Caco-2 (cell line): Measurements from ENCODE around the gene SORBS1. TPM values are rescaled to one million over a fixed set of nuclear protein-coding genes. Genes with fewer than 3 reads are reported as not detected.
A peak's percentile ranks its signal among the peaks of the same experiment; 100 is the strongest.

Experiments
- BruUV-seq: library from RNA; stranded (reverse); fragments of 400-500 nt; replicated peaks from 2 replicates; lab custom pipeline; 2021; lab: Mats Ljungman, UMichigan
- CTCF ChIA-PET: fragments of 300-600 bp; sonication (Branson Sonifier 250); formaldehyde crosslinking; loops from one replicate; lab custom pipeline; 2022; ENCODE audit warnings: antibody characterized with exemption; lab: Charles Lee
- POLR2A ChIA-PET: fragments of 300-600 bp; sonication (Branson Sonifier 250); formaldehyde crosslinking; loops from one replicate; lab custom pipeline; 2022; ENCODE audit warnings: antibody characterized with exemption; lab: Charles Lee
- DNase-seq, 2 experiments: peaks; one replicate each; pipeline versions ENCODE4 v3.0.0 to v3.0.0-alpha.2; 2020 to 2022
- H3K27me3 ChIP-seq: replicated peaks from 2 replicates; pipeline ENCODE4 v1.6.0; 2011; ENCODE audit warnings: low read length; ENCODE audit not compliant: control insufficient read depth, insufficient read depth
- H3K36me3 ChIP-seq: 2 replicates; pipeline ENCODE4 v1.5.1; 2011; ENCODE audit warnings: low read length; ENCODE audit not compliant: control insufficient read depth, insufficient read depth
- H3K4me1 ChIP-seq: fragments of 250-450 bp; sonication (Bioruptor Pico); 2 replicates; pipeline ENCODE4 v1.5.1; 2020; ENCODE audit warnings: mild to moderate bottlenecking
- H3K4me3 ChIP-seq: 2 replicates; pipeline ENCODE4 v1.5.1; 2011; ENCODE audit warnings: low read depth, mild to moderate bottlenecking, control low read depth, low read length
- H3K9me3 ChIP-seq: fragments of 250-450 bp; sonication (Bioruptor Pico); 2 replicates; pipeline ENCODE4 v1.5.1; 2020; ENCODE audit warnings: mild to moderate bottlenecking, moderate library complexity
- H3K27ac Mint-ChIP-seq: one replicate; pipeline ENCODE4 v1.8.0; 2022; ENCODE audit warnings: mixed read lengths; ENCODE audit not compliant: unreplicated experiment
- H3K27me3 Mint-ChIP-seq: one replicate; pipeline ENCODE4 v1.8.0; 2022; ENCODE audit warnings: mixed read lengths; ENCODE audit not compliant: insufficient read depth, unreplicated experiment
- H3K36me3 Mint-ChIP-seq: one replicate; pipeline ENCODE4 v1.8.0; 2022; ENCODE audit warnings: mild to moderate bottlenecking, mixed read lengths; ENCODE audit not compliant: insufficient read depth, unreplicated experiment
- H3K4me1 Mint-ChIP-seq: one replicate; pipeline ENCODE4 v1.8.0; 2022; ENCODE audit warnings: low read depth, mixed read lengths; ENCODE audit not compliant: unreplicated experiment
- H3K4me3 Mint-ChIP-seq: one replicate; pipeline ENCODE4 v1.8.0; 2022; ENCODE audit warnings: mild to moderate bottlenecking, moderate library complexity, mixed read lengths; ENCODE audit not compliant: unreplicated experiment
- H3K9me3 Mint-ChIP-seq: one replicate; pipeline ENCODE4 v1.8.0; 2022; ENCODE audit warnings: mixed read lengths; ENCODE audit not compliant: unreplicated experiment
- intact Hi-C: fragments of 100-400 bp; cut with micrococcal nuclease; formaldehyde crosslinking; loops from one replicate; pipeline ENCODE4 v1.10.0; 2022; ENCODE audit not compliant: unreplicated experiment
- total RNA-seq: library from RNA; stranded (reverse); gene quantifications from 2 replicates; pipeline ENCODE4 v1.2.3, GENCODE V29; 2022
- TF ChIP-seq, protein P1 (sequence below), 2 experiments: fragments of 200-600 bp in 1 of 2; IDR thresholded peaks; 1 replicate in 1 of 2; 2 replicates in 1 of 2; pipeline versions ENCODE4 v1.5.1 to v1.8.0; 2011 to 2022; ENCODE audit warnings: antibody characterized with exemption in 1 of 2, control low read depth in 1 of 2, inconsistent platforms in 1 of 2, low read depth in 1 of 2, low read length in 1 of 2, mild to moderate bottlenecking in 1 of 2, moderate library complexity in 1 of 2; ENCODE audit not compliant: insufficient read depth in 1 of 2, severe bottlenecking in 1 of 2, unreplicated experiment in 1 of 2

SORBS1 gene
- total RNA-seq, 1 experiment from 2014 or later, result 39.3 TPM

GRCh38 chr10:95263864-95264226 is 297.3 kb downstream of the SORBS1 start:
- H3K4me3 ChIP-seq, result no peak overlapping the region
- peaks cover 10% of the 10 kb centered on the region for H3K36me3 ChIP-seq
- Mint-ChIP-seq H3K9me3 (no peaks in the 10 kb centered on the region), H3K4me3 (peak overlapping the region; percentile 33), H3K27ac (peak overlapping the region; percentile 98), H3K4me1 (peaks cover 66% of the 10 kb centered on the region), H3K27me3 (no peaks in the 10 kb centered on the region), H3K36me3 (peaks cover 93% of the 10 kb centered on the region)
- no TSS peak for BruUV-seq
- H3K4me1 ChIP-seq, result peaks cover 87% of the 10 kb centered on the region
- no peaks in the 10 kb centered on the region for H3K9me3 ChIP-seq
- no peak for DNase-seq
- TF ChIP-seq, protein P1, sequence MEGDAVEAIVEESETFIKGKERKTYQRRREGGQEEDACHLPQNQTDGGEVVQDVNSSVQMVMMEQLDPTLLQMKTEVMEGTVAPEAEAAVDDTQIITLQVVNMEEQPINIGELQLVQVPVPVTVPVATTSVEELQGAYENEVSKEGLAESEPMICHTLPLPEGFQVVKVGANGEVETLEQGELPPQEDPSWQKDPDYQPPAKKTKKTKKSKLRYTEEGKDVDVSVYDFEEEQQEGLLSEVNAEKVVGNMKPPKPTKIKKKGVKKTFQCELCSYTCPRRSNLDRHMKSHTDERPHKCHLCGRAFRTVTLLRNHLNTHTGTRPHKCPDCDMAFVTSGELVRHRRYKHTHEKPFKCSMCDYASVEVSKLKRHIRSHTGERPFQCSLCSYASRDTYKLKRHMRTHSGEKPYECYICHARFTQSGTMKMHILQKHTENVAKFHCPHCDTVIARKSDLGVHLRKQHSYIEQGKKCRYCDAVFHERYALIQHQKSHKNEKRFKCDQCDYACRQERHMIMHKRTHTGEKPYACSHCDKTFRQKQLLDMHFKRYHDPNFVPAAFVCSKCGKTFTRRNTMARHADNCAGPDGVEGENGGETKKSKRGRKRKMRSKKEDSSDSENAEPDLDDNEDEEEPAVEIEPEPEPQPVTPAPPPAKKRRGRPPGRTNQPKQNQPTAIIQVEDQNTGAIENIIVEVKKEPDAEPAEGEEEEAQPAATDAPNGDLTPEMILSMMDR (IDR thresholded peaks at IDR 0.05; ENCODE audit: insufficient read depth in 1 of 2, low read depth in 1 of 2, low read length in 1 of 2, severe bottlenecking in 1 of 2, unreplicated experiment in 1 of 2), result no peak
- ChIA-PET CTCF (interaction anchor here (0.7 to 1.2 kb wide), 4 partner anchors 17 to 430 kb away, joined by 3 to 7 read pairs (median 4); partner anchors contain the start of gene TCTN3), POLR2A (interaction anchor here (0.5 kb wide), 1 partner anchor 97 kb away, joined by 3 read pairs; no protein-coding TSS in a partner anchor)
- no peaks in the 10 kb centered on the region for H3K27me3 ChIP-seq
- intact Hi-C loops, result loop anchor here (5.0 kb wide), 1 partner anchor 98 kb away; no protein-coding TSS in a partner anchor

GRCh38 chr10:95262763-95263518 is 298.2 kb downstream of the SORBS1 start:
- TF ChIP-seq, protein P1 (IDR thresholded peaks at IDR 0.05; ENCODE audit: insufficient read depth in 1 of 2, low read depth in 1 of 2, low read length in 1 of 2, severe bottlenecking in 1 of 2, unreplicated experiment in 1 of 2), result no peak
- Histone ChIP-seq H3K36me3 (peaks cover 10% of the 10 kb centered on the region), H3K4me1 (peaks cover 78% of the 10 kb centered on the region), H3K4me3 (no peak overlapping the region), H3K9me3 (no peaks in the 10 kb centered on the region), H3K27me3 (no peaks in the 10 kb centered on the region)
- intact Hi-C loops, result loop anchor here (5.0 kb wide), 1 partner anchor 99 kb away; no protein-coding TSS in a partner anchor
- H3K27me3 Mint-ChIP-seq, result no peaks in the 10 kb centered on the region
- H3K4me3 Mint-ChIP-seq, result peak overlapping the region; percentile 33
- DNase-seq, result peak; percentile 52 to 66
- H3K4me1 Mint-ChIP-seq, result peaks cover 58% of the 10 kb centered on the region
- POLR2A ChIA-PET, result interaction anchor here (0.5 kb wide), 1 partner anchor 18 kb away, joined by 3 read pairs; no protein-coding TSS in a partner anchor
- H3K9me3 Mint-ChIP-seq, result no peaks in the 10 kb centered on the region
- peak overlapping the region; percentile 98 for H3K27ac Mint-ChIP-seq
- TSS peak; percentile 26 for BruUV-seq
- H3K36me3 Mint-ChIP-seq, result peaks cover 93% of the 10 kb centered on the region
- CTCF ChIA-PET, result no interaction called here

- intact Hi-C loops, result loop anchor here (2.0 to 5.0 kb wide), 3 partner anchors 15 to 100 kb away; no protein-coding TSS in a partner anchor
- CTCF ChIA-PET, result no interaction called here
Observed at GRCh38 chr10:95261926-95262325, 299.2 kb downstream of the SORBS1 start.

More at GRCh38 chr10:95261926-95262325, 299.2 kb downstream of the SORBS1 start:
- Mint-ChIP-seq H3K36me3 (peaks cover 100% of the 10 kb centered on the region), H3K4me3 (no peak overlapping the region), H3K9me3 (no peaks in the 10 kb centered on the region), H3K27ac (peak overlapping the region; percentile 98), H3K4me1 (peaks cover 56% of the 10 kb centered on the region), H3K27me3 (no peaks in the 10 kb centered on the region)
- TF ChIP-seq, protein P1 (IDR thresholded peaks at IDR 0.05; ENCODE audit: insufficient read depth in 1 of 2, low read depth in 1 of 2, low read length in 1 of 2, severe bottlenecking in 1 of 2, unreplicated experiment in 1 of 2), result no peak
- no peaks in the 10 kb centered on the region for H3K27me3 ChIP-seq
- H3K4me1 ChIP-seq, result peaks cover 68% of the 10 kb centered on the region
- DNase-seq, result no peak
- peaks cover 10% of the 10 kb centered on the region for H3K36me3 ChIP-seq
- H3K9me3 ChIP-seq, result no peaks in the 10 kb centered on the region
- POLR2A ChIA-PET, result no interaction called here
- H3K4me3 ChIP-seq, result no peak overlapping the region
- BruUV-seq, result no TSS peak

Other genes starting within 250 kb of the SORBS1 start
- gene ALDH18A1, start 95.3 kb upstream of the SORBS1 start, total RNA-seq, result 166 and 169 TPM in 2 replicates
- 49.2 and 52.1 TPM in 2 replicates for gene TCTN3, start 132.6 kb upstream of the SORBS1 start, total RNA-seq
- 1.7 and 2.2 TPM in 2 replicates for gene ENTPD1, start 194.8 kb upstream of the SORBS1 start, total RNA-seq